ENCODE data around the gene CZIB. TPM values are rescaled to one million over a fixed set of nuclear protein-coding genes. Genes with fewer than 3 reads are reported as not detected.

Gene CZIB
- total RNA-seq, 4 donors from 2014 or later: 53.9 to 69.4 (median 65.2) TPM

DNA sequence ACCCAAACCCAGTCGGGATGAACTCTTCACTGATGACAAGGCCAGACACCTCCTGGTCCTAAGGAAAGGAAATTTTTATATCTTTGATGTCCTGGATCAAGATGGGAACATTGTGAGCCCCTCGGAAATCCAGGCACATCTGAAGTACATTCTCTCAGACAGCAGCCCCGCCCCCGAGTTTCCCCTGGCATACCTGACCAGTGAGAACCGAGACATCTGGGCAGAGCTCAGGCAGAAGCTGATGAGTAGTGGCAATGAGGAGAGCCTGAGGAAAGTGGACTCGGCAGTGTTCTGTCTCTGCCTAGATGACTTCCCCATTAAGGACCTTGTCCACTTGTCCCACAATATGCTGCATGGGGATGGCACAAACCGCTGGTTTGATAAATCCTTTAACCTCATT lies 10.1 kb downstream of the CZIB start:
- TF ChIP-seq, protein P1, sequence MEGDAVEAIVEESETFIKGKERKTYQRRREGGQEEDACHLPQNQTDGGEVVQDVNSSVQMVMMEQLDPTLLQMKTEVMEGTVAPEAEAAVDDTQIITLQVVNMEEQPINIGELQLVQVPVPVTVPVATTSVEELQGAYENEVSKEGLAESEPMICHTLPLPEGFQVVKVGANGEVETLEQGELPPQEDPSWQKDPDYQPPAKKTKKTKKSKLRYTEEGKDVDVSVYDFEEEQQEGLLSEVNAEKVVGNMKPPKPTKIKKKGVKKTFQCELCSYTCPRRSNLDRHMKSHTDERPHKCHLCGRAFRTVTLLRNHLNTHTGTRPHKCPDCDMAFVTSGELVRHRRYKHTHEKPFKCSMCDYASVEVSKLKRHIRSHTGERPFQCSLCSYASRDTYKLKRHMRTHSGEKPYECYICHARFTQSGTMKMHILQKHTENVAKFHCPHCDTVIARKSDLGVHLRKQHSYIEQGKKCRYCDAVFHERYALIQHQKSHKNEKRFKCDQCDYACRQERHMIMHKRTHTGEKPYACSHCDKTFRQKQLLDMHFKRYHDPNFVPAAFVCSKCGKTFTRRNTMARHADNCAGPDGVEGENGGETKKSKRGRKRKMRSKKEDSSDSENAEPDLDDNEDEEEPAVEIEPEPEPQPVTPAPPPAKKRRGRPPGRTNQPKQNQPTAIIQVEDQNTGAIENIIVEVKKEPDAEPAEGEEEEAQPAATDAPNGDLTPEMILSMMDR (IDR thresholded peaks at IDR 0.05; ENCODE audit: low read depth): no peak

DNA sequence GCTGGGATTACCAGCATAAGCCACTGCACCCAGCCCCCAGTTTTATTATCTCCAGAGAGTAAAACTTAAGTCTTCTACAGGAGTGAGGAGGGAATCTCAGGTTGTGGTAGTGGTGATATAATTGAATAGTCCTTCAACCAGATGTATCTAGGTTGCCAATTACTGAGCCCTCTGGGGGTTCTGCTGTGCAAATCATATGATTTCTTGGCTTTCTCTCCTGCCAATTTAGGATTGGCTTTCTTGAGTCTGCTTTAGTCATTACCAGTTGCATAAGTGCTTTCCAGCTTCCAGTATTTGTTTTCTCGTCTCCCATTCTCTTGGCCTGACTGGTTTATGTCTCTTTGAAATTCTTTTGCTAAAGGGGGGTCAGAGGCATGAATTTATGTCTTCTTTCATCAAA lies 12.7 kb downstream of the CZIB start:
- TF ChIP-seq, protein P1 (IDR thresholded peaks at IDR 0.05; ENCODE audit: low read depth): no peak

DNA sequence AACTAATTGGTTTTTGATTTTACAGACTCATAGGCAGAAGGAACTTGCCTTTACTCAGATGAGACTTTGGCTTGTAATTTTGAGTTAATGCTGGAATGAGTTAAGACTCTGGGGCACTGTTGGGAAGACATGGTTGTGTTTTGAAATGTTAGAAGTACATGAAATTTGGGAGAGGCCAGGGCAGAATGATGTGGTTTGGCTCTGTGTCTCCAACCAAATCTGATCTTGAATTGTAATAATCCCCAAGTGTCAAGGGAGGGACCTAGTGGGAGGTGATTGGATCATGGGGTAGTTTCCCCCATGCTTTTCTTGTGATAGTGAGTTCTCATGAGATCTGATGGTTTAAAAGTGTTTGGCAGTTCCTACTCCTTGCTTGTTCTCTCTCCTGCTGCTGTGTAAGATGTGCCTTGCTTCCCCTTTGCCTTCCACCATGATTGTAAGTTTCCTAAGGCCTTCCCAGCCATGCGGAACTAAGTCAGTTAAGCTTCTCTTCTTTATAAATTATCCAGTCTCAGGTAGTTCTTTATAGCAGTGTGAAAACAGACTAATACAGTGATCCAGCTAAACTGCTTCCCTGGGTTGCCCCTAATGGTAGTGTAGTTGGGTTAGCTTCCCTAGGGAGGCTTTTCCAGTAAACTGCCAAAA lies 13.6 kb downstream of the CZIB start:
- TF ChIP-seq, protein P1 (IDR thresholded peaks at IDR 0.05; ENCODE audit: low read depth): no peak

DNA sequence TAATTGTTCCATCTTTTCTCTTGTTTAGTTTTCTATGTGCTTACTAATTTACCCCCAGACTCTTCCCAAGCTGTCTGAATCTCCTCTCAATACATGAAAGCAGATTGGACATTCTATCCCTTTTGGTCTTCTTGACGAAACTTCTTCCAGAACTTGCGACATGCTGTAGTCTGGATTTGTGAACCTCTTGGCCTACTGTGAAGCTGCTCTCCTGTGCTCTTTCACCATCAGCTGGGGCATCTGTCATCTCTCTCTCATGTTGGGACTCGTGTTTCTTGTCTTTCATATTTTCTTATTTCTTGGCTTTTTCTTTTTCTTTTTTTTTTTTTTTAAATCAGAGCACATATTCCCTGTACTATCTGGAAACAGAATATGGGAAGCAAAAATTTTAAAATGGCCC lies 17.0 kb downstream of the CZIB start:
- TF ChIP-seq, protein P1 (IDR thresholded peaks at IDR 0.05; ENCODE audit: low read depth): no peak

DNA sequence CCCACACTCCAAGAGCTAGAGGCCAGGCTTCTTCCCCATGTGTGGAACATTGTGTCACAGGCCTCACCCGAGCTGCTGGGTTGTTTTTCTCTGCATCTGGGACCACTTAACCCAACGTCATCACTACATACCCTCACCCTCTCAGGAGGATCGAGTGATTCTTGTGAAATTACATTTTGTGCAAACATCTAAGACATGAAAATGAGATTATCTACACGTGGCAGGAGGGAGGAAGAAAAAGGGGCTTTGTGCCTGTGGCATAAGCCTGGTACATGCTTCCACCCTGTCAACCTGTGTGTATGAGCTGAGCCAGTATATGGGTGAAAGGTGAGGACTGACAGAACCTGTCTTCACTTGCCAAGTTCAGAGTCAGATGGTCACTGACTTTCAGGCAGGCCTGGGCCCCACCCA lies 22.2 kb downstream of the CZIB start:
- TF ChIP-seq, protein P1 (IDR thresholded peaks at IDR 0.05; ENCODE audit: low read depth): no peak

DNA sequence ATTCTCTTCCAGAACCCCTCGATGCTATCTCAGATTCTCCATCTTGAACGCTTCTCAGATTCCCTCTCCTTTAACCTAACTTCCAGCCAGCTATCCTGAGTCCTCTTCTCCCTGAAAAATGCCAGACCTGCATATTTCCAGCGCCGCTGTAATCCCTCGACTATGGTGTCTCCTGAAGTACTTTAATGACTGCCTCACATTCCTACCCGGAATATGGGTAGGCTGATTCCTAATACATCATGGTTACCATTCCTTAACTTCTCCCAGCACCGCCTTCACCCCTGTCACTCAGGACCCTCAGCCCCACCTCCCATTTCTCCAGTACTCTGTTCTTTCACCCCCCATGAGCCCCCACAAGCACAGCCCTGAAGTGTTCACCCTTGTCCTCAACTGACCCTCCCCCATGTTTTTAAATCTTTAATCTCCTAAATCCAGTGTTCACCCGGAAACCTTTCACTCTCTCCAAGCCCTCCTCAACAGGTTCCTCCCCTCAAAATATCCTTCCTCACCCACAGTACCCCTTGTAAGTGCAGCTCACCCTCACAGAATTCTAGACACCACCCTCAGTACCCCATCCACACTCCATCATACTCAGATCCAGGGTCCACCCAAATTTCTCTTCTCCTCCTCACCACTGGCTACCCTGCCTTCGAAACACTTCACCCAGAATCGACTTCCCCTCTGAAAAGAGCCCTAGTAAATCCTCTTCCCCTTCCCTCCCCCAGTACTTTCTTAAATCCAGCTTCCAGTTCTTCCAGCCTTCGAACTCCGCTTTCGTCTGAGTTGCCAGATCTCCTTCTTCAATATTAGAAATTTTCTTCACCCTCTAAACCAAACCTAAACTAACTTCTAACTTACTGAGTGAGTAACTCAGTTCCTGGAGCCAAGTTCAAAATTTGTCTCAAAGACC lies 22.9 kb downstream of the CZIB start:
- TF ChIP-seq, protein P1 (IDR thresholded peaks at IDR 0.05; ENCODE audit: low read depth): no peak

Data from subcutaneous adipose tissue (tissue), 4 donors.